ENCODE measurements around the gene MAD1L1. TPM values are rescaled to one million over a fixed set of nuclear protein-coding genes. Genes with fewer than 3 reads are reported as not detected.

MAD1L1 gene
- total and polyA plus RNA-seq, 2 of the 13 experiments (the other 11 are each of a cell fraction or from before 2014, with no cell fraction given), result 17.4 to 64.7 TPM

DNA sequence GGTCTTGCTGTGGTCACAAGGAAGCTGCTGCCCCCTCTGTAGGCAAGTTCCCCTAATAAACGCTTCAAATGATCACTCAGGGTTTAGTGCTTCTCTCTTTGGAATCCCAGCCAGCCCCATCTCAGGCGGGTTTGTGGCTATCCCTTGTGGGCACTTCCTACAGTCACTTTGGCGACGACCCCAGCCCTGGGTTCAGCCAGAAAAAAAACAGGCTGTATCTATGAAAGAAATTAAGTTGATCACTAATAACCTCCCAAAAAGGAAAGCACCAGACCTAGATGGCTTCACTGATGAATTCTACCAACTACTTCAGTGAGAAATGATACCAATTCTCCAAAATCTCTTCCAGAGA, 208.2 kb downstream of the MAD1L1 start (continued):
- TF ChIP-seq ARID4A (CRISPR knock-in tag; IDR thresholded peaks at IDR 0.05; ENCODE audit: borderline replicate concordance) (no peak), LBX2 (CRISPR knock-in tag; IDR thresholded peaks at IDR 0.05; ENCODE audit: borderline replicate concordance) (no peak), NFIB (CRISPR knock-in tag; IDR thresholded peaks at IDR 0.05; ENCODE audit: borderline replicate concordance) (no peak), RORA (CRISPR knock-in tag; IDR thresholded peaks at IDR 0.05) (no peak), SRF (IDR thresholded peaks at IDR 0.05; ENCODE audit: low read depth, low read length) (no peak), SCMH1 (CRISPR knock-in tag; IDR thresholded peaks at IDR 0.05; ENCODE audit: borderline replicate concordance) (no peak), NFRKB (IDR thresholded peaks at IDR 0.05) (no peak), ELF1 (CRISPR knock-in tag; IDR thresholded peaks at IDR 0.05) (no peak), ZFYVE20 (CRISPR knock-in tag; IDR thresholded peaks at IDR 0.05; ENCODE audit: borderline replicate concordance, low read depth) (no peak), REST (IDR thresholded peaks at IDR 0.05; ENCODE audit: borderline replicate concordance in 1 of 2, low read depth in 1 of 2, low read length in 2 of 2) (no peak), ZNF547 (CRISPR knock-in tag; IDR thresholded peaks at IDR 0.05) (no peak)
- TF ChIP-seq, protein P1, sequence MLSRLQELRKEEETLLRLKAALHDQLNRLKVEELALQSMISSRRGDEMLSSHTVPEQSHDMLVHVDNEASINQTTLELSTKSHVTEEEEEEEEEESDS (CRISPR knock-in tag; IDR thresholded peaks at IDR 0.05; ENCODE audit: borderline replicate concordance), result no peak
- TF ChIP-seq, protein P2, sequence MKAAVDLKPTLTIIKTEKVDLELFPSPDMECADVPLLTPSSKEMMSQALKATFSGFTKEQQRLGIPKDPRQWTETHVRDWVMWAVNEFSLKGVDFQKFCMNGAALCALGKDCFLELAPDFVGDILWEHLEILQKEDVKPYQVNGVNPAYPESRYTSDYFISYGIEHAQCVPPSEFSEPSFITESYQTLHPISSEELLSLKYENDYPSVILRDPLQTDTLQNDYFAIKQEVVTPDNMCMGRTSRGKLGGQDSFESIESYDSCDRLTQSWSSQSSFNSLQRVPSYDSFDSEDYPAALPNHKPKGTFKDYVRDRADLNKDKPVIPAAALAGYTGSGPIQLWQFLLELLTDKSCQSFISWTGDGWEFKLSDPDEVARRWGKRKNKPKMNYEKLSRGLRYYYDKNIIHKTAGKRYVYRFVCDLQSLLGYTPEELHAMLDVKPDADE (CRISPR knock-in tag; IDR thresholded peaks at IDR 0.05), result no peak

Measured in HepG2 (cell line).